Measurements from ENCODE around the gene PFDN2. TPM values are rescaled to one million over a fixed set of nuclear protein-coding genes. Genes with fewer than 3 reads are reported as not detected.

PFDN2 gene
- total RNA-seq, 1 donor from 2014 or later, result 43.8 TPM

DNA sequence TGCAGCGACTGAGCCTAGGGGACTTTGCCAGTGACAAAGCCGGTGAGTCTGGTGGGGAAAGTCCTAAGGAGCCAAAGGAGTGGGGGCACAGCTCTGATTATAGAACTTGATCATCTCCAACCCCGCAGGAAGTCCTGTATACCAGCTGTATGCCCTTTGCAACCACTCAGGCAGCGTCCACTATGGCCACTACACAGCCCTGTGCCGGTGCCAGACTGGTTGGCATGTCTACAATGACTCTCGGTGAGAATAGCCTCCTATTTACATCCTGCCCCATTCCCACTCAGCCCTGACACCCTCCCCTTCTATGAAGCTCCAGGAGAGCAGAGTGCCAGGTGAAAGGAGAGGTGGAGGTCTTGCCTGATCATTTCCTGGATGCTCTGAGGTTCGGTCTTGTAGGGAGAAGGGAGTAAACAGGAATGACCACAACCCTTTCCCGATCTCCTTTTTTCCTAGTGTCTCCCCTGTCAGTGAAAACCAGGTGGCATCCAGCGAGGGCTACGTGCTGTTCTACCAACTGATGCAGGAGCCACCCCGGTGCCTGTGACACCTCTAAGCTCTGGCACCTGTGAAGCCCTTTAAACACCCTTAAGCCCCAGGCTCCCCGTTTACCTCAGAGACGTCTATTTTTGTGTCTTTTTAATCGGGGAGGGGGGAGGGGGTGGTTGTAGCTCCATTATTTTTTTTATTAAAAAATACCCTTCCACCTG is 47.2 kb upstream of the PFDN2 start:
- Mint-ChIP-seq H3K4me3 (no peak overlapping the region), H3K9me3 (no peaks in the 10 kb centered on the region), H3K27me3 (no peaks in the 10 kb centered on the region), H3K36me3 (ENCODE audit: low read depth) (peaks cover 59% of the 10 kb centered on the region), H3K27ac (peak overlapping the region; percentile 98), H3K4me1 (peaks cover 57% of the 10 kb centered on the region)
- POLR2A ChIA-PET, result interaction anchor here (0.6 to 4.3 kb wide), 14 partner anchors 11 to 397 kb away, joined by 3 to 49 read pairs (median 9); partner anchors contain the start of genes ARHGAP30, B4GALT3, NDUFS2 and NIT1
- intact Hi-C loops (cut with micrococcal nuclease), result loop anchor here (1.0 kb wide), 1 partner anchor 217 kb away; no protein-coding TSS in a partner anchor
- ATAC-seq (ENCODE audit: low read depth) (no peak), DNase-seq (no peak)
- CTCF ChIA-PET, result interaction anchor here (0.6 to 3.8 kb wide), 16 partner anchors 8 to 217 kb away, joined by 3 to 40 read pairs (median 7); partner anchors contain the start of genes ARHGAP30, B4GALT3, NDUFS2 and TOMM40L
- TF ChIP-seq, protein P1, sequence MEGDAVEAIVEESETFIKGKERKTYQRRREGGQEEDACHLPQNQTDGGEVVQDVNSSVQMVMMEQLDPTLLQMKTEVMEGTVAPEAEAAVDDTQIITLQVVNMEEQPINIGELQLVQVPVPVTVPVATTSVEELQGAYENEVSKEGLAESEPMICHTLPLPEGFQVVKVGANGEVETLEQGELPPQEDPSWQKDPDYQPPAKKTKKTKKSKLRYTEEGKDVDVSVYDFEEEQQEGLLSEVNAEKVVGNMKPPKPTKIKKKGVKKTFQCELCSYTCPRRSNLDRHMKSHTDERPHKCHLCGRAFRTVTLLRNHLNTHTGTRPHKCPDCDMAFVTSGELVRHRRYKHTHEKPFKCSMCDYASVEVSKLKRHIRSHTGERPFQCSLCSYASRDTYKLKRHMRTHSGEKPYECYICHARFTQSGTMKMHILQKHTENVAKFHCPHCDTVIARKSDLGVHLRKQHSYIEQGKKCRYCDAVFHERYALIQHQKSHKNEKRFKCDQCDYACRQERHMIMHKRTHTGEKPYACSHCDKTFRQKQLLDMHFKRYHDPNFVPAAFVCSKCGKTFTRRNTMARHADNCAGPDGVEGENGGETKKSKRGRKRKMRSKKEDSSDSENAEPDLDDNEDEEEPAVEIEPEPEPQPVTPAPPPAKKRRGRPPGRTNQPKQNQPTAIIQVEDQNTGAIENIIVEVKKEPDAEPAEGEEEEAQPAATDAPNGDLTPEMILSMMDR (IDR thresholded peaks at IDR 0.05), result no peak

DNA sequence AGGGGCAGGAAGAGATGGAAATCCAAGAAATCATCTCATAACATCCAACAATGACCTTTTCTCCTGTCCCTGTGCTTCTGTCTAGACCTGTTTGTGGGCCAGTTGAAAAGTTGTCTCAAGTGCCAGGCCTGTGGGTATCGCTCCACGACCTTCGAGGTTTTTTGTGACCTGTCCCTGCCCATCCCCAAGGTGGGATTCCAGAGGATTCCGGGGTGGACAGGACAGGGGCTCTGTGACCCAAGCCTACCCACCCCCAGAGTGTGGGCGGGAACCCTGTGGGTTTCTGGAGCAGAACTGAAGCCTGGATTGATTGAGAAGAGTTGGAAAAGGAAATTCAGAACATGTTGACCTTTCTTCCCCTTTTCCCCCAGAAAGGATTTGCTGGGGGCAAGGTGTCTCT is 46.0 kb upstream of the PFDN2 start:
- H3K4me1 Mint-ChIP-seq, result peaks cover 66% of the 10 kb centered on the region
- ChIA-PET CTCF (interaction anchor here (0.8 kb wide), 1 partner anchor 62 kb away, joined by 3 read pairs; the partner anchor contains the start of gene TOMM40L), POLR2A (interaction anchor here (4.3 kb wide), 1 partner anchor 12 kb away, joined by 42 read pairs; the partner anchor contains the start of gene B4GALT3)
- no peaks in the 10 kb centered on the region for H3K9me3 Mint-ChIP-seq
- peaks cover 60% of the 10 kb centered on the region for H3K36me3 Mint-ChIP-seq (ENCODE audit: low read depth)
- TF ChIP-seq, protein P1 (IDR thresholded peaks at IDR 0.05), result no peak
- H3K27me3 Mint-ChIP-seq, result no peaks in the 10 kb centered on the region
- H3K4me3 Mint-ChIP-seq, result no peak overlapping the region
- intact Hi-C loops (cut with micrococcal nuclease), result no loop called here
- peak overlapping the region; percentile 2 for H3K27ac Mint-ChIP-seq
- ATAC-seq (ENCODE audit: low read depth), result no peak
- DNase-seq, result no peak

DNA sequence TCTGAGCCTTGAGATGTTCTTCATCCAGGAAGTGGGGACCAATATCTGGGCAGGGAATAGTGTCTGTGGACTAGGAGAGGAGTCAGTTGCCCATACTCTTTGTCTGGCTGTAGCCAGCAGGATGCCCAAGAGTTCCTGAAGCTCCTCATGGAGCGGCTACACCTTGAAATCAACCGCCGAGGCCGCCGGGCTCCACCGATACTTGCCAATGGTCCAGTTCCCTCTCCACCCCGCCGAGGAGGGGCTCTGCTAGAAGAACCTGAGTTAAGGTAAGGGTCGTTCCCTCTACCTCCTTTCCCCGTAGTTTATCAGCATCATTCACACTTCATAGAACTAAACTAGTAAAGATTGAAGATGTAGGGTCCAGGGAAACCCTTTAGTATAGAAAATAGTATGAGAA is 45.0 kb upstream of the PFDN2 start:
- TF ChIP-seq, protein P1 (IDR thresholded peaks at IDR 0.05), result no peak
- peaks cover 66% of the 10 kb centered on the region for H3K36me3 Mint-ChIP-seq (ENCODE audit: low read depth)
- H3K4me3 Mint-ChIP-seq, result peak overlapping the region; percentile 19
- no peak overlapping the region for H3K27ac Mint-ChIP-seq
- ATAC-seq (ENCODE audit: low read depth), result no peak
- no peaks in the 10 kb centered on the region for H3K27me3 Mint-ChIP-seq
- intact Hi-C loops (cut with micrococcal nuclease), result no loop called here
- ChIA-PET CTCF (interaction anchor here (1.3 kb wide), 1 partner anchor 9 kb away, joined by 4 read pairs; no protein-coding TSS in a partner anchor), POLR2A (interaction anchor here (1.7 kb wide), 1 partner anchor 9 kb away, joined by 6 read pairs; the partner anchor contains the start of gene UFC1)
- H3K9me3 Mint-ChIP-seq, result no peaks in the 10 kb centered on the region
- H3K4me1 Mint-ChIP-seq, result peaks cover 61% of the 10 kb centered on the region
- no peak for DNase-seq

DNA sequence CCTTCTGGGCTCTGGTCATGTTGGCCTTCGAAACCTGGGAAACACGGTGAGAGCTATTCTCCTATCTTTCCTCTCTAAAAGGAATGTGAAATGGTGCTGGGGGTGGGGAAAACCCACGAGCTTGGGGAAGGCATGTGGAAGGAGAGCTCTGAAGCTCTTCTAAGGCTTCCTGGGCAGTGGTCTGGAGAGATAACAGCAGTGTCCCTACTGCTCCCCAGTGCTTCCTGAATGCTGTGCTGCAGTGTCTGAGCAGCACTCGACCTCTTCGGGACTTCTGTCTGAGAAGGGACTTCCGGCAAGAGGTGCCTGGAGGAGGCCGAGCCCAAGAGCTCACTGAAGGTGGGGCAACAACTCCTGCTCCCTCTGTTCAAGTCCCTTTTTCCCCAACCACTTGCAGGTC is 44.2 kb upstream of the PFDN2 start:
- TF ChIP-seq, protein P1 (IDR thresholded peaks at IDR 0.05), result no peak
- Mint-ChIP-seq H3K9me3 (no peaks in the 10 kb centered on the region), H3K4me1 (peaks cover 55% of the 10 kb centered on the region), H3K27ac (no peak overlapping the region), H3K4me3 (peak overlapping the region; percentile 19), H3K36me3 (ENCODE audit: low read depth) (peaks cover 74% of the 10 kb centered on the region), H3K27me3 (no peaks in the 10 kb centered on the region)
- no peak for DNase-seq
- ChIA-PET POLR2A (interaction anchor here (0.6 to 1.7 kb wide), 4 partner anchors 9 to 144 kb away, joined by 3 to 8 read pairs (median 5); partner anchors contain the start of gene UFC1), CTCF (interaction anchor here (1.3 kb wide), 1 partner anchor 9 kb away, joined by 4 read pairs; no protein-coding TSS in a partner anchor)
- intact Hi-C loops (cut with micrococcal nuclease), result no loop called here
- ATAC-seq (ENCODE audit: low read depth), result no peak

DNA sequence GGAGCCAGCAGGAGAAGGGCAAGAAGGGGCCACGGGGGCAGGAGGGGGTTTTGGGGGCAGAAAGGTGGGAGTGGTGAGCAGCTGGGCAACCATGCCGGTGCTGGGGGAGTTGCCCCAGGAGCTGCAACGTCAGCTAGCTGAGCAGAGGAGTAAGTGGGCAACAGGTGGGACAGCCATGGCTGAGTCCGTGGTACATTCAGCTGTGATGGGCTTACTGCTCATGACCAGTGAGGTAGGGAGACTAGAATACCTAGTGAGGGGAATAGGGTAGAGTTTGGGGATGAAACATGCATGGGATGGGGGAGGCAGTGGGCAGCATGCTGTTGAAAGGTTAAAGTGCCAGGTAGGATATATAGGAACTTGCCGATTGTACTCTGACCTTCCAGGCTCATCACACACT is 43.8 kb upstream of the PFDN2 start:
- H3K4me3 Mint-ChIP-seq, result no peak overlapping the region

More for the DNA sequence above, 43.8 kb upstream of the PFDN2 start:
- intact Hi-C loops (cut with micrococcal nuclease), result no loop called here
- TF ChIP-seq, protein P1 (IDR thresholded peaks at IDR 0.05), result no peak
- ATAC-seq (ENCODE audit: low read depth), result no peak
- POLR2A ChIA-PET, result interaction anchor here (0.6 to 1.7 kb wide), 4 partner anchors 8 to 144 kb away, joined by 3 to 8 read pairs (median 5); partner anchors contain the start of gene UFC1
- DNase-seq, result no peak
- no peak overlapping the region for H3K27ac Mint-ChIP-seq
- H3K27me3 Mint-ChIP-seq, result no peaks in the 10 kb centered on the region
- H3K9me3 Mint-ChIP-seq, result no peaks in the 10 kb centered on the region
- H3K4me1 Mint-ChIP-seq, result peaks cover 51% of the 10 kb centered on the region
- peaks cover 77% of the 10 kb centered on the region for H3K36me3 Mint-ChIP-seq (ENCODE audit: low read depth)
- CTCF ChIA-PET, result interaction anchor here (1.3 kb wide), 1 partner anchor 10 kb away, joined by 4 read pairs; no protein-coding TSS in a partner anchor
